ENCODE data around the gene EXT2.

The EXT2 gene

GRCh38 chr11:44159848-44160721, 64.6 kb downstream of the EXT2 start:
- H3K4me3 ChIP-seq (ENCODE audit: low read depth, low read length) = no peak overlapping the region
- no peak for TF ChIP-seq MYC (IDR thresholded peaks at IDR 0.05; ENCODE audit: low read depth, low read length)
- TF ChIP-seq, protein P1, sequence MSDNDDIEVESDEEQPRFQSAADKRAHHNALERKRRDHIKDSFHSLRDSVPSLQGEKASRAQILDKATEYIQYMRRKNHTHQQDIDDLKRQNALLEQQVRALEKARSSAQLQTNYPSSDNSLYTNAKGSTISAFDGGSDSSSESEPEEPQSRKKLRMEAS (IDR thresholded peaks at IDR 0.05; ENCODE audit: low read depth, low read length) = no peak
- no peak for TF ChIP-seq CTCF (IDR thresholded peaks at IDR 0.05; ENCODE audit: low read depth, low read length)
- TF ChIP-seq POLR2A (IDR thresholded peaks at IDR 0.05; ENCODE audit: extremely low read depth, insufficient read length) = no peak
- no peak for DNase-seq (ENCODE audit: low read depth)

GRCh38 chr11:44162004-44162403, 66.5 kb downstream of the EXT2 start:
- TF ChIP-seq, protein P1 (IDR thresholded peaks at IDR 0.05; ENCODE audit: low read depth, low read length) = no peak
- TF ChIP-seq MYC (IDR thresholded peaks at IDR 0.05; ENCODE audit: low read depth, low read length) = no peak
- no peak for TF ChIP-seq POLR2A (IDR thresholded peaks at IDR 0.05; ENCODE audit: extremely low read depth, insufficient read length)
- TF ChIP-seq CTCF (IDR thresholded peaks at IDR 0.05; ENCODE audit: low read depth, low read length) = no peak
- no peak for DNase-seq (ENCODE audit: low read depth)
- no peak overlapping the region for H3K4me3 ChIP-seq (ENCODE audit: low read depth, low read length)

- DNase-seq (ENCODE audit: low read depth) = no peak
- TF ChIP-seq CTCF (IDR thresholded peaks at IDR 0.05; ENCODE audit: low read depth, low read length) (no peak), MYC (IDR thresholded peaks at IDR 0.05; ENCODE audit: low read depth, low read length) (no peak), POLR2A (IDR thresholded peaks at IDR 0.05; ENCODE audit: extremely low read depth, insufficient read length) (no peak)
- TF ChIP-seq, protein P1 (IDR thresholded peaks at IDR 0.05; ENCODE audit: low read depth, low read length) = no peak
- H3K4me3 ChIP-seq (ENCODE audit: low read depth, low read length) = no peak overlapping the region
Measured at GRCh38 chr11:44162662-44163061, 67.2 kb downstream of the EXT2 start.

GRCh38 chr11:44165432-44165831, 70.0 kb downstream of the EXT2 start:
- no peak for DNase-seq (ENCODE audit: low read depth)
- no peak for TF ChIP-seq CTCF (IDR thresholded peaks at IDR 0.05; ENCODE audit: low read depth, low read length)
- TF ChIP-seq, protein P1 (IDR thresholded peaks at IDR 0.05; ENCODE audit: low read depth, low read length) = no peak
- TF ChIP-seq POLR2A (IDR thresholded peaks at IDR 0.05; ENCODE audit: extremely low read depth, insufficient read length) = no peak
- TF ChIP-seq MYC (IDR thresholded peaks at IDR 0.05; ENCODE audit: low read depth, low read length) = no peak
- H3K4me3 ChIP-seq (ENCODE audit: low read depth, low read length) = no peak overlapping the region

DNA sequence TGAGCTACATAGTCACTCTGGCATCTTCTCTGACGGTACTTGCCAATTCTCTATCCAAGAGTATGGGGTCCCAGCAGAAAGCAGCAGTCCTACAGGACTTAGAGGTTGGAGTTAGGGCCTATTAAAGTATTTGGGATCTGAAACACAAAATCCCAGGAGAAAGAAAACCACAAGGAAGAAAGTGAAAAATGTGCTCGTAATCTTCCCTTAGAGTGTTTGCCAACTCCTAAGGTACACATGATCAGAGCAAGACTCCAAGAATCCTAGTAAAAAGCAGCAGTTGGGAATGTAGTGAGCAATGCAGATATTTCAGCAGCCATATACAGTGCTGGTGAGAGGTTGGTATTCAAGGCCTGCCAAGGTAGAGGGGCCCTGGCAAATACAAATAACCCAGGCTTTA, 71.6 kb downstream of the EXT2 start:
- H3K4me3 ChIP-seq (ENCODE audit: low read depth, low read length) = no peak overlapping the region
- no peak for DNase-seq (ENCODE audit: low read depth)
- no peak for TF ChIP-seq CTCF (IDR thresholded peaks at IDR 0.05; ENCODE audit: low read depth, low read length)
- TF ChIP-seq POLR2A (IDR thresholded peaks at IDR 0.05; ENCODE audit: extremely low read depth, insufficient read length) = no peak
- no peak for TF ChIP-seq MYC (IDR thresholded peaks at IDR 0.05; ENCODE audit: low read depth, low read length)
- TF ChIP-seq, protein P1 (IDR thresholded peaks at IDR 0.05; ENCODE audit: low read depth, low read length) = no peak

Data from NB4 (cell line).